Activated naive CD4-positive, alpha-beta T cell treated with anti-CD3 and anti-CD28 coated beads for 36 hours (primary cell): Measurements from ENCODE around the gene OTUD4. TPM values are rescaled to one million over a fixed set of nuclear protein-coding genes. Genes with fewer than 3 reads are reported as not detected.
"Not testable (repeated sequence)": the region's sequence is repeated elsewhere in the genome, so short reads cannot be mapped to it uniquely, and the experiment has no call there.

Experiments used
- CTCF ChIA-PET: fragments of 350-600 bp; sonication (Branson Sonifier 250); formaldehyde crosslinking; loops from one replicate; lab custom pipeline; 2021; ENCODE audit warnings: antibody characterized with exemption; lab: Charles Lee
- DNase-seq: peaks from one replicate; pipeline ENCODE4 v3.0.0-alpha.2; 2020
- H3K27ac Mint-ChIP-seq: one replicate; pipeline ENCODE4 v1.8.0; 2021; ENCODE audit warnings: mild to moderate bottlenecking, mixed read lengths
- H3K27me3 Mint-ChIP-seq: one replicate; pipeline ENCODE4 v1.8.0; 2021; ENCODE audit warnings: low read depth, mixed read lengths
- H3K36me3 Mint-ChIP-seq: one replicate; pipeline ENCODE4 v1.8.0; 2021; ENCODE audit warnings: low read depth, mixed read lengths
- H3K4me1 Mint-ChIP-seq: one replicate; pipeline ENCODE4 v1.8.0; 2021; ENCODE audit warnings: low read depth, mixed read lengths
- H3K4me3 Mint-ChIP-seq: one replicate; pipeline ENCODE4 v1.8.0; 2021; ENCODE audit warnings: mild to moderate bottlenecking, moderate library complexity, mixed read lengths
- H3K9me3 Mint-ChIP-seq: one replicate; pipeline ENCODE4 v1.8.0; 2021; ENCODE audit warnings: mixed read lengths
- intact Hi-C: fragments of 100-400 bp; cut with micrococcal nuclease; formaldehyde crosslinking; loops from one replicate; pipeline ENCODE4 v1.15.1; 2023
- total RNA-seq, 2 experiments: library from RNA; stranded (reverse); gene quantifications; one replicate each; pipeline ENCODE4 v1.2.3, GENCODE V29; 2021

OTUD4 gene, protein sequence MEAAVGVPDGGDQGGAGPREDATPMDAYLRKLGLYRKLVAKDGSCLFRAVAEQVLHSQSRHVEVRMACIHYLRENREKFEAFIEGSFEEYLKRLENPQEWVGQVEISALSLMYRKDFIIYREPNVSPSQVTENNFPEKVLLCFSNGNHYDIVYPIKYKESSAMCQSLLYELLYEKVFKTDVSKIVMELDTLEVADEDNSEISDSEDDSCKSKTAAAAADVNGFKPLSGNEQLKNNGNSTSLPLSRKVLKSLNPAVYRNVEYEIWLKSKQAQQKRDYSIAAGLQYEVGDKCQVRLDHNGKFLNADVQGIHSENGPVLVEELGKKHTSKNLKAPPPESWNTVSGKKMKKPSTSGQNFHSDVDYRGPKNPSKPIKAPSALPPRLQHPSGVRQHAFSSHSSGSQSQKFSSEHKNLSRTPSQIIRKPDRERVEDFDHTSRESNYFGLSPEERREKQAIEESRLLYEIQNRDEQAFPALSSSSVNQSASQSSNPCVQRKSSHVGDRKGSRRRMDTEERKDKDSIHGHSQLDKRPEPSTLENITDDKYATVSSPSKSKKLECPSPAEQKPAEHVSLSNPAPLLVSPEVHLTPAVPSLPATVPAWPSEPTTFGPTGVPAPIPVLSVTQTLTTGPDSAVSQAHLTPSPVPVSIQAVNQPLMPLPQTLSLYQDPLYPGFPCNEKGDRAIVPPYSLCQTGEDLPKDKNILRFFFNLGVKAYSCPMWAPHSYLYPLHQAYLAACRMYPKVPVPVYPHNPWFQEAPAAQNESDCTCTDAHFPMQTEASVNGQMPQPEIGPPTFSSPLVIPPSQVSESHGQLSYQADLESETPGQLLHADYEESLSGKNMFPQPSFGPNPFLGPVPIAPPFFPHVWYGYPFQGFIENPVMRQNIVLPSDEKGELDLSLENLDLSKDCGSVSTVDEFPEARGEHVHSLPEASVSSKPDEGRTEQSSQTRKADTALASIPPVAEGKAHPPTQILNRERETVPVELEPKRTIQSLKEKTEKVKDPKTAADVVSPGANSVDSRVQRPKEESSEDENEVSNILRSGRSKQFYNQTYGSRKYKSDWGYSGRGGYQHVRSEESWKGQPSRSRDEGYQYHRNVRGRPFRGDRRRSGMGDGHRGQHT
- total RNA-seq, result 10 to 100 TPM; 35.9 to 37.1 TPM

DNA sequence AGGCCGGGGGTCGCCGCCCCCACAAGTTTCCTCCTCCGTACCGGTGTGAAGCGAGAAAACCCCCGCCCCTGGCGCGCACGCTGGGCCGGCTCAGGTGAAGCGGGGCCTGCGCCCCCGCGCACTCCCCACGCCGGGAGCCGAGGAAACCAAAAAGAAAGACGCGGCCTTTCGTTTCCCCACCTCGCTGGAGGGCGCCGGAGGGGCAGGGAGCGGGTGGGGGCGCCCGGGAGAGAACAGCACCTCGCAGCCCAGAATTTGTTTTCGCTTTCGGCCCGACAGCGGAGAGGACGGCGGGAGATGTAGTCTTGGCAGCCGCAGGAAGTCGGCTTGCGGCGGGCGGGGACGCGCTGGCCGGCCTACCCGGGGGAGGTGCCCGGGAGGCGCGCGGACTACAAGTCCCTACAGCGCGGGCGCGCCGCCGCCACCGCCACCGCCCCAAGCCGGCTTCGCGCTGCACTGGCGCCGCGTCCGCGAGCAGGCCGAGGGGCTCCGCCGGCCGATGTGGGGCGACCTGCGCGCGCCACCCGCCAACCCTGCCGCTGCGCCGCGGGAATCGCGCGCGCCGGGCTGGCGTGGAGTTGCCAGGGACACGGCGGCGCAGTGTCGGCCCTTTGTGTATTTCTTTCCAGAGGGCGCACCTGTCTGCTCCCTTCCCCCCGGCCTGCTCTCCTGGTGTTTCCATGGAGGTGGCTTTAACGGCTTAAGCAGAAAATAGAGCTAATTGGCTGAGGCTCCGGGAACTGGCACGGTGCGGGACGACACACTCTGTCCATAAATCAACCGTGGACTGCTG is at the start of gene OTUD4:
TSS of gene OTUD4 (minus strand) at position 292 of the 793 bp plus-strand sequence. CDS start 616 bp downstream, outside the sequence.
- Mint-ChIP-seq H3K27me3 (no peaks in the 10 kb centered on the region), H3K36me3 (peaks cover 15% of the 10 kb centered on the region), H3K27ac (peak within 1 kb of the TSS; percentile 98), H3K4me1 (peaks cover 29% of the 10 kb centered on the region), H3K4me3 (peak within 1 kb of the TSS; percentile 93), H3K9me3 (no peaks in the 10 kb centered on the region)
- DNase-seq, result peak; percentile 96
- intact Hi-C loops, result loop anchor here (1.0 to 2.0 kb wide), 14 partner anchors 54 to 1667 kb away; partner anchors contain the start of genes ABCE1, ANAPC10, LSM6 and MMAA
- CTCF ChIA-PET, result interaction anchor here (0.7 to 0.8 kb wide), 3 partner anchors 25 to 634 kb away, joined by 3 to 5 read pairs (median 3); no protein-coding TSS in a partner anchor

DNA sequence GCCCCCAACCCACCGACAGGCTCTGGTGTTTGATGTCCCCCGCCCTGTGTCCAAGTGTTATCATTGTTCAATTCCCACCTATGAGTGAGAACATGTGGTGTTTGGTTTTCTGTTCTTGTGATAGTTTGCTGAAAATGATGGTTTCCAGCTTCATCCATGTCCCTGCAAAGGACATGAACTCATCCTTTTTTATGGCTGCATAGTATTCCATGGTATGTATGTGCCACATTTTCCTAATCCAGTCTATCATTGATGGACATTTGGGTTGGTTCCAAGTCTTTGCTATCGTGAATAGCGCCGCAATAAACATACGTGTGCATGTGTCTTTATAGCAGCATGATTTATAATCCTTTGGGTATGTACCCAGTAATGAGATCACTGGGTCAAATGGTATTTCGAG is 42.8 kb upstream of the OTUD4 start:
- H3K4me3 Mint-ChIP-seq, DNase-seq, H3K36me3 Mint-ChIP-seq, intact Hi-C loops, H3K27me3 Mint-ChIP-seq, H3K9me3 Mint-ChIP-seq, H3K4me1 Mint-ChIP-seq, CTCF ChIA-PET, H3K27ac Mint-ChIP-seq: not testable (repeated sequence)

DNA sequence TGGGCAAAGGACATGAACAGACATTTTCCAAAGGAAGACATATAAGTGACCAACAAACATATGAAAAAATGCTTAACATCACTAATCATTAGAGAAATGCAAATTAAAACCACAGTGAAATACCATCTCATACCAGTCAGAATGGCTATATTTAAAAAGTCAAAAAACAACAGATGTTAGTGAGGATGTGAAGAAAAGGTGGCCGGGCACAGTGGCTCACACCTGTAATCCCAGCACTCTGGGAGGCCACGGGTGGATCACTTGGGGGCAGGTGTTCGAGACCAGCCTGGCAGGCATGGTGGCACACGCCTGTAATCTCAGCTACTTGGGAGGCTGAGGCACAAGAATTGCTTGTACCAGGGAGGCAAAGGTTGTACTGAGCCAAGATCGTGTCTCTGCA is 41.1 kb upstream of the OTUD4 start:
- H3K9me3 Mint-ChIP-seq, H3K27me3 Mint-ChIP-seq, H3K4me1 Mint-ChIP-seq, H3K27ac Mint-ChIP-seq, CTCF ChIA-PET, H3K36me3 Mint-ChIP-seq, intact Hi-C loops, DNase-seq, H3K4me3 Mint-ChIP-seq: not testable (repeated sequence)

DNA sequence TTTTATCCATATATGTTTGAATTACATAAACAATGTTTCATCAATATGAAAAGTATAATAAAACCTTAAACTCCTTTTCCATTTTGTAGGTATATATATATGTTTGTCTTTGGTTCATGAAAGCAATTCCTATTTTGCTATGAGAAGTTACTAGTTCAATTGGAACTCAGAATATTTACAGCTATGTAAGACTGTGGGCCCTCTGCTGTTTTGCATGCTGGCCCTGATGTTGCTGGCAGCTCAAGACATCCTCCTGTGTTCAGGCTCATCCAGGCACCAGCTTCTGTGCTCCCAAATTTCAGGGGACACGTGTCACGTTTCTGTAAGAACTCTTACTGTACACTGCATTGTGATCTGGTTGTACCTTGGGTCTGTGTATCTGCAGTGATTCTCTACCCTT is 38.7 kb upstream of the OTUD4 start:
- DNase-seq, result no peak
- intact Hi-C loops, result loop anchor here (5.0 to 10.0 kb wide), 2 partner anchors 398 to 1044 kb away; partner anchors contain the start of gene MMAA
- Mint-ChIP-seq H3K4me1 (no peaks in the 10 kb centered on the region), H3K27ac (no peak overlapping the region), H3K27me3 (peaks cover 4% of the 10 kb centered on the region), H3K4me3 (no peak overlapping the region), H3K9me3 (peaks cover 5% of the 10 kb centered on the region), H3K36me3 (no peaks in the 10 kb centered on the region)
- CTCF ChIA-PET, result interaction anchor here (1.5 kb wide), 1 partner anchor 15 kb away, joined by 3 read pairs; no protein-coding TSS in a partner anchor

DNA sequence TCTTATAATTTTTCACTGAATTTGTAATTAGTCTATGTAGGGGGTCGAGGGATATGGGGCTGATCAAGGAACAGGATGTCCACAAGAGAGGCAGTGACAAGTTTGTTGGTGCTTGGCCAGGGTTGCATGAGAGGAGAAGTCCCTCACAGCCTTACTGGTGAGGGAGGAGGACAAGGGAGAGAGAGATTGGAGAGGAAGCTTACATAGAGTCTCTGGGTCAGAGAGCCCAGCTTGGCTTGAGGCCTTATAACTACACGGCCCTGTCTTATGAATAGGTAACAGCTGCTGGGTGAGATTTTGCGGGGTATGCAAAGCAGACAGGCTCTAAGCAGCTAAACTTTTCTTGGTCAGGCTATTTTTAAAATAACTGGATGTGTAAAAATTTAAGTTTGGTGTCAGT is 37.9 kb upstream of the OTUD4 start:
- H3K4me1 Mint-ChIP-seq, result no peaks in the 10 kb centered on the region
- H3K36me3 Mint-ChIP-seq, result no peaks in the 10 kb centered on the region
- CTCF ChIA-PET, result interaction anchor here (1.0 to 1.5 kb wide), 2 partner anchors 13 to 16 kb away, joined by 3 read pairs; no protein-coding TSS in a partner anchor
- DNase-seq, result no peak
- H3K4me3 Mint-ChIP-seq, result no peak overlapping the region
- H3K27ac Mint-ChIP-seq, result no peak overlapping the region
- intact Hi-C loops, result loop anchor here (5.0 to 10.0 kb wide), 2 partner anchors 399 to 1043 kb away; partner anchors contain the start of gene MMAA
- peaks cover 4% of the 10 kb centered on the region for H3K27me3 Mint-ChIP-seq
- H3K9me3 Mint-ChIP-seq, result no peaks in the 10 kb centered on the region

DNA sequence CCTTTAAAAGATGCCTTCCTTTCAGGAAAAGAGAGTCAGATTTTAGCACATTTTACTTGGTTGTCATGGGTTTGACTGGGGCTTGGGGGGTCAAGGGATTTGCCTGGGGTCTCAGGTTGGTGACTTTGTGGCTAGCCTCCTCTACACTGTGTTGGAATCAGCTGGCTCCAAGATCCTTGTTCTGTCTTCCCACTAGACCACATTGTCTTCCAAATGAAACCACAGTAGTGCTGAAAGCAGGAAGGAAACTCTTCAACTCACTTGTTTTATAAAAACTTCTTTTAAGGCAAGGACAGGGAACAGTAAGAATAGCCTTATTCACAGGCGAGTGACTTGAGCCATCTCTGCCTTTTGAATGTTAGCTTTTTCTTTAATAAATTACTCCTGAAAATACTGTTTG is 37.0 kb upstream of the OTUD4 start:
- Mint-ChIP-seq H3K4me3 (no peak overlapping the region), H3K9me3 (no peaks in the 10 kb centered on the region), H3K27me3 (peaks cover 4% of the 10 kb centered on the region), H3K36me3 (no peaks in the 10 kb centered on the region), H3K4me1 (no peaks in the 10 kb centered on the region), H3K27ac (no peak overlapping the region)
- intact Hi-C loops, result loop anchor here (5.0 to 10.0 kb wide), 2 partner anchors 400 to 1043 kb away; partner anchors contain the start of gene MMAA
- no peak for DNase-seq
- CTCF ChIA-PET, result interaction anchor here (1.0 to 1.9 kb wide), 4 partner anchors 14 to 343 kb away, joined by 3 to 9 read pairs (median 4); no protein-coding TSS in a partner anchor

DNA sequence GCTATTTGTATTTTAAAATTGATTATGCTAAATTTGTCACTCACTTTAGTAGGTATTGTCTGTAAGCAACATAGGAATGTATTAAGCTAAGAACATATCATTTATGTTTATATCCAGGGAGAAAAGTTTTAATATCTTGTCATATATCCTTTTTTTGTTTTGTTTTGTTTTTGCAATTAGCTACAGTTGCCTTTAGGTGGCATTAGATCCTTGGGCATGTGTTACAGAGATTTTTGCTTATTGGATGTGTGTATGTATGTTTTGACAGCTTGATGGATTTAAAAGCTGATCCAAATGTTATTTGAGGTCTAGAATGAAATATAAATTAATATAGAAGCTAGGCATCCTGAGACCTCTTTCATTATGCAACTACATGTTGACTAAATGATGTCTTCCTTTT is 36.1 kb upstream of the OTUD4 start:
- intact Hi-C loops, result loop anchor here (1.0 to 10.0 kb wide), 3 partner anchors 341 to 1042 kb away; partner anchors contain the start of gene MMAA
- no peak overlapping the region for H3K27ac Mint-ChIP-seq

DNA sequence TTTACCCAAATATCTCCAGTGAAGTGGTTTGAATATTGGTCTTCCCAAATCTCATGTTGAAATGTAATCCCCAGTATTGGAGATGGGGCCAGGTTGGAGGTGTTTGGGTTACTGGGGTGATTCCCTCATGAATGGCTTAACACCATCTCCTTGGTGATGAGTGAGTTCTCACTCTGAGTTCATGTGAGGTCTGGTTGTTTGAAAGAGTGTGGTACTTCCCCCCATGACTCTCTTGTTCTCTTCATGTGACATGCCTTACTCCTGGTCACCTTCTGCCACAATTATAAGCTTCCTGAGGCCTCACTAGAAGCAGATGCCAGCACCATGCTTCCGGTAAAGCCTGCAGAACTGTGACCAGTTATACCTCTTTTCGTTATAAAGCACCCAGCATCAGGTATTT is 32.9 kb upstream of the OTUD4 start:
- H3K27ac Mint-ChIP-seq, result no peak overlapping the region
- peak; percentile 6 for DNase-seq
- intact Hi-C loops, result loop anchor here (10.0 kb wide), 1 partner anchor 1038 kb away; no protein-coding TSS in a partner anchor
- no peaks in the 10 kb centered on the region for H3K4me1 Mint-ChIP-seq
- H3K9me3 Mint-ChIP-seq, result no peaks in the 10 kb centered on the region
- H3K36me3 Mint-ChIP-seq, result no peaks in the 10 kb centered on the region
- H3K27me3 Mint-ChIP-seq, result peaks cover 1% of the 10 kb centered on the region
- no peak overlapping the region for H3K4me3 Mint-ChIP-seq
- CTCF ChIA-PET, result interaction anchor here (0.6 kb wide), 1 partner anchor 210 kb away, joined by 3 read pairs; no protein-coding TSS in a partner anchor

More for the DNA sequence above, 36.1 kb upstream of the OTUD4 start:
- Mint-ChIP-seq H3K27me3 (peaks cover 4% of the 10 kb centered on the region), H3K36me3 (no peaks in the 10 kb centered on the region), H3K9me3 (no peaks in the 10 kb centered on the region), H3K4me3 (no peak overlapping the region), H3K4me1 (no peaks in the 10 kb centered on the region)
- CTCF ChIA-PET, result interaction anchor here (0.9 to 1.9 kb wide), 6 partner anchors 18 to 404 kb away, joined by 4 to 9 read pairs (median 6); no protein-coding TSS in a partner anchor
- DNase-seq, result no peak

DNA sequence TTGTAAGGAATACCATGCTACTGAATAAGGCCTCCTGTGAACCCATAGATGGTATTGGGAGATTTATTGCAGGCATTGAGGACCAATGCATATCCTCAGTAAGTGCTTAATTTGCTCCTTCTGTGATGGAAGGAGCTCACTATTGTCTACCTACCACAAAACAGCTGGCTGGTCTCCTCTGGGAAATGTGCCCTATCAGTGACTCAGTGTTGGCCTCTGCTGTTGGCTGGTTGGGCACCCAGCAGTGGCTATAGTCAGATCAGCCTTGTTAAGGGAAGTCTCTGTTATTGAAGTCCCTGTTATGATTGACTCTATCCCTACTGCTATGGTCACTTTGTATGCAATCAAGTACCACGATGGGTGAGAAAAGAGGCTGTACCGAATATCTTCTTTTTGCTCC is 27.5 kb upstream of the OTUD4 start:
- no peaks in the 10 kb centered on the region for H3K4me1 Mint-ChIP-seq
- H3K27ac Mint-ChIP-seq, result no peak overlapping the region
- peaks cover 4% of the 10 kb centered on the region for H3K9me3 Mint-ChIP-seq
- intact Hi-C loops, result no loop called here
- no peaks in the 10 kb centered on the region for H3K27me3 Mint-ChIP-seq
- no peaks in the 10 kb centered on the region for H3K36me3 Mint-ChIP-seq
- CTCF ChIA-PET, result interaction anchor here (1.2 kb wide), 1 partner anchor 349 kb away, joined by 4 read pairs; no protein-coding TSS in a partner anchor
- no peak for DNase-seq
- no peak overlapping the region for H3K4me3 Mint-ChIP-seq

DNA sequence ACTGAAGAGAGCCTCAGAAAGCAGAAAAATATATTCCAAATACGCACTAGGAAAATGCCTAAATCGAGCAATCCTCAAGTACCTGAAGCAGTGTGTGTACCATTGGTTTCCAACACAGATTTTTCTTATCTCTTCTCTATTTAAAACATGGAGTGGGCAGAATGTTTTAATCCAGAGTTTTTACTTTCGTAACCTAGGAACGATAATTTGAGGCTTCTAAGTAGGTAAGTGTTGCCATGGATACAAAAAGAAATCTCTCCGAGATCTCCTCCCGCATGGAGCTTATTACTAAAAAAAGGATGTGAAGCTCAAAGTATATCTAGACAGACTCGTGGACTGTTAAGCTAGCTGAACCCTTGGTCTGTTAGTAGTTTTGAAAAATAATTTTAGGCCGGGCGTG is 23.0 kb upstream of the OTUD4 start:
- peaks cover 4% of the 10 kb centered on the region for H3K9me3 Mint-ChIP-seq
- no peak overlapping the region for H3K4me3 Mint-ChIP-seq
- CTCF ChIA-PET, result no interaction called here
- no peaks in the 10 kb centered on the region for H3K27me3 Mint-ChIP-seq
- intact Hi-C loops, result no loop called here
- H3K27ac Mint-ChIP-seq, result no peak overlapping the region
- H3K4me1 Mint-ChIP-seq, result no peaks in the 10 kb centered on the region
- H3K36me3 Mint-ChIP-seq, result no peaks in the 10 kb centered on the region
- DNase-seq, result no peak

DNA sequence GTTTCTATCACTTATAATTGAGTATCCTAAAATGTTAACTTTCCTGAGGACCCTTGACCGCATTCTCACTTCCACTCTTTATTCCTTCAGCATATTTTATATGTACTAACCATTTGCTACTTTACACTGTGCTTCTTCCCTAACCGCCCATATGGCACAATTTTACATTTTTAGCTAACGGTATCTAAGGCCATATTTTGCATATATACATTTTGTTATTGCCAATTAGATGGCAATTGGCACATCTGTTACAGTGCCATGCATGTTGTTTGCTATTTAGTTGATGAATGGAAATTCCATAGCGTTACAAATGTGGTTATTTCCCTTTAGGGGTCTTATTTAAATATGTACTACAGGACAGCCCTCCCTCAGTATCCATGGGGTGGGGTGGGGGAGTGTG is 20.0 kb upstream of the OTUD4 start:
- H3K36me3 Mint-ChIP-seq, result no peaks in the 10 kb centered on the region
- CTCF ChIA-PET, result interaction anchor here (0.6 to 1.8 kb wide), 2 partner anchors 25 to 36 kb away, joined by 3 read pairs; no protein-coding TSS in a partner anchor
- no peak overlapping the region for H3K27ac Mint-ChIP-seq
- no peaks in the 10 kb centered on the region for H3K27me3 Mint-ChIP-seq
- DNase-seq, result no peak
- H3K4me1 Mint-ChIP-seq, result no peaks in the 10 kb centered on the region
- intact Hi-C loops, result no loop called here
- H3K4me3 Mint-ChIP-seq, result no peak overlapping the region
- H3K9me3 Mint-ChIP-seq, result no peaks in the 10 kb centered on the region
